ENCODE measurements around the gene OSBPL1A. TPM values are rescaled to one million over a fixed set of nuclear protein-coding genes. Genes with fewer than 3 reads are reported as not detected.

The OSBPL1A gene
- total RNA-seq, 1 experiment from 2014 or later, result 53.1 TPM

DNA sequence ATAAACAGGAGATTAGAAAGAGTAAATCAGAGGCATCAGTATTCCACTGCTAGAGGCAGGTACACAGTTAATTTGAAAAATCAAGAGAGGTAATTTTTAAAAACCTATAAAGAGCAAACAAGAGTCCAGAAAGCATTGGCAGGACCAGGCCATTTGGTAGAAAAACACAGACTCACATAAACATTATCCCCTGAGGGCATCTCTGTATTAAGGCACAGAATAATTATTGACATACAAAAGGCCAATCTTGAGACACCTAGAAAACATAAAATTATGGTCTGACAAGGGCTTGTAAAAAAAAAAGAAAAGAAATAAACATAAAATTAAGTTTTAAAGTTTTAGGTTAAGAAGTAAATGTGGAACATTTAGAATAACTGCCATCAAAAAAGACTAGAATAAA lies 120.6 kb downstream of the OSBPL1A start:
- DNase-seq (ENCODE audit: low spot score), result no peak
- TF ChIP-seq, protein P1, sequence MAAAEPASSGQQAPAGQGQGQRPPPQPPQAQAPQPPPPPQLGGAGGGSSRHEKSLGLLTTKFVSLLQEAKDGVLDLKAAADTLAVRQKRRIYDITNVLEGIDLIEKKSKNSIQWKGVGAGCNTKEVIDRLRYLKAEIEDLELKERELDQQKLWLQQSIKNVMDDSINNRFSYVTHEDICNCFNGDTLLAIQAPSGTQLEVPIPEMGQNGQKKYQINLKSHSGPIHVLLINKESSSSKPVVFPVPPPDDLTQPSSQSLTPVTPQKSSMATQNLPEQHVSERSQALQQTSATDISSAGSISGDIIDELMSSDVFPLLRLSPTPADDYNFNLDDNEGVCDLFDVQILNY (CRISPR knock-in tag; IDR thresholded peaks at IDR 0.05), result no peak
- no peak for TF ChIP-seq RELA (CRISPR knock-in tag; IDR thresholded peaks at IDR 0.05; ENCODE audit: borderline replicate concordance)
- ChIA-PET POLR2A (no interaction called here), CTCF (interaction anchor here (1.4 kb wide), 1 partner anchor 100 kb away, joined by 8 read pairs; no protein-coding TSS in a partner anchor)
- ATAC-seq, result no peak
- peaks cover 13% of the 10 kb centered on the region for H3K9me3 Mint-ChIP-seq
- peaks cover 17% of the 10 kb centered on the region for H3K36me3 Mint-ChIP-seq
- no peak overlapping the region for H3K4me3 Mint-ChIP-seq
- no peaks in the 10 kb centered on the region for H3K27me3 Mint-ChIP-seq (ENCODE audit: low read depth)
- no peak overlapping the region for H3K27ac Mint-ChIP-seq
- peaks cover 4% of the 10 kb centered on the region; the same call in 1 of the 2 replicates for H3K4me1 Mint-ChIP-seq

DNA sequence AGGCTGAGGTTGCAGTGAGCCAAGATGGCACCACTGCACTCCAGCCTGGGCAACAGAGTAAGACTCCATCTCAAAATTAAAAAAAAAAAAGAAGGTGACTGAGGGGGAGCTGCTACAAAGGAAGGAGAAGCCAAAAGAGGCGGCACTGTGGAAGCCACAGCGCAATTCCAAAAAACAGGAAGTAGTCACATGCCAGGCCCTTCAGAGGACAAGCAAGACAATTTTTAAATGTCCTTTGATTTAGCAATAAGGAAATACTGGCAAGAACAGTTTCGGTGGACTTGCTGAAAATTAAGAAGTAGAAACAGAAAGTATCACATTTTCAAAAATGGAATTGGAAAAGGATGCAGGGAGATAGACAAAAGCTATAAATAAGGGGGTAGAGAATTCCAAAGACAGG lies 122.8 kb downstream of the OSBPL1A start:
- TF ChIP-seq, protein P2, sequence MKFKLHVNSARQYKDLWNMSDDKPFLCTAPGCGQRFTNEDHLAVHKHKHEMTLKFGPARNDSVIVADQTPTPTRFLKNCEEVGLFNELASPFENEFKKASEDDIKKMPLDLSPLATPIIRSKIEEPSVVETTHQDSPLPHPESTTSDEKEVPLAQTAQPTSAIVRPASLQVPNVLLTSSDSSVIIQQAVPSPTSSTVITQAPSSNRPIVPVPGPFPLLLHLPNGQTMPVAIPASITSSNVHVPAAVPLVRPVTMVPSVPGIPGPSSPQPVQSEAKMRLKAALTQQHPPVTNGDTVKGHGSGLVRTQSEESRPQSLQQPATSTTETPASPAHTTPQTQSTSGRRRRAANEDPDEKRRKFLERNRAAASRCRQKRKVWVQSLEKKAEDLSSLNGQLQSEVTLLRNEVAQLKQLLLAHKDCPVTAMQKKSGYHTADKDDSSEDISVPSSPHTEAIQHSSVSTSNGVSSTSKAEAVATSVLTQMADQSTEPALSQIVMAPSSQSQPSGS (CRISPR knock-in tag; IDR thresholded peaks at IDR 0.05; ENCODE audit: borderline replicate concordance, low read depth), result no peak
- TF ChIP-seq TP53 (CRISPR knock-in tag; IDR thresholded peaks at IDR 0.05) (no peak), GTF2I (CRISPR knock-in tag; conservative IDR thresholded peaks at IDR 0.05) (no peak), ELF4 (CRISPR knock-in tag; IDR thresholded peaks at IDR 0.05; ENCODE audit: low read depth) (no peak), GABPB1 (CRISPR knock-in tag; IDR thresholded peaks at IDR 0.05) (no peak), ESRRA (CRISPR knock-in tag; IDR thresholded peaks at IDR 0.05; ENCODE audit: borderline replicate concordance) (no peak), IRF2 (CRISPR knock-in tag; IDR thresholded peaks at IDR 0.05; ENCODE audit: borderline replicate concordance, low read depth) (no peak), FOXJ3 (CRISPR knock-in tag; IDR thresholded peaks at IDR 0.05; ENCODE audit: borderline replicate concordance) (no peak), ZNF219 (CRISPR knock-in tag; IDR thresholded peaks at IDR 0.05; ENCODE audit: borderline replicate concordance) (no peak), SMAD4 (CRISPR knock-in tag; IDR thresholded peaks at IDR 0.05) (no peak)
- TF ChIP-seq, protein P3, sequence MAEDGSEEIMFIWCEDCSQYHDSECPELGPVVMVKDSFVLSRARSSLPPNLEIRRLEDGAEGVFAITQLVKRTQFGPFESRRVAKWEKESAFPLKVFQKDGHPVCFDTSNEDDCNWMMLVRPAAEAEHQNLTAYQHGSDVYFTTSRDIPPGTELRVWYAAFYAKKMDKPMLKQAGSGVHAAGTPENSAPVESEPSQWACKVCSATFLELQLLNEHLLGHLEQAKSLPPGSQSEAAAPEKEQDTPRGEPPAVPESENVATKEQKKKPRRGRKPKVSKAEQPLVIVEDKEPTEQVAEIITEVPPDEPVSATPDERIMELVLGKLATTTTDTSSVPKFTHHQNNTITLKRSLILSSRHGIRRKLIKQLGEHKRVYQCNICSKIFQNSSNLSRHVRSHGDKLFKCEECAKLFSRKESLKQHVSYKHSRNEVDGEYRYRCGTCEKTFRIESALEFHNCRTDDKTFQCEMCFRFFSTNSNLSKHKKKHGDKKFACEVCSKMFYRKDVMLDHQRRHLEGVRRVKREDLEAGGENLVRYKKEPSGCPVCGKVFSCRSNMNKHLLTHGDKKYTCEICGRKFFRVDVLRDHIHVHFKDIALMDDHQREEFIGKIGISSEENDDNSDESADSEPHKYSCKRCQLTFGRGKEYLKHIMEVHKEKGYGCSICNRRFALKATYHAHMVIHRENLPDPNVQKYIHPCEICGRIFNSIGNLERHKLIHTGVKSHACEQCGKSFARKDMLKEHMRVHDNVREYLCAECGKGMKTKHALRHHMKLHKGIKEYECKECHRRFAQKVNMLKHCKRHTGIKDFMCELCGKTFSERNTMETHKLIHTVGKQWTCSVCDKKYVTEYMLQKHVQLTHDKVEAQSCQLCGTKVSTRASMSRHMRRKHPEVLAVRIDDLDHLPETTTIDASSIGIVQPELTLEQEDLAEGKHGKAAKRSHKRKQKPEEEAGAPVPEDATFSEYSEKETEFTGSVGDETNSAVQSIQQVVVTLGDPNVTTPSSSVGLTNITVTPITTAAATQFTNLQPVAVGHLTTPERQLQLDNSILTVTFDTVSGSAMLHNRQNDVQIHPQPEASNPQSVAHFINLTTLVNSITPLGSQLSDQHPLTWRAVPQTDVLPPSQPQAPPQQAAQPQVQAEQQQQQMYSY (CRISPR knock-in tag; IDR thresholded peaks at IDR 0.05), result no peak
- TF ChIP-seq, protein P1 (CRISPR knock-in tag; IDR thresholded peaks at IDR 0.05), result no peak
- TF ChIP-seq, protein P4, sequence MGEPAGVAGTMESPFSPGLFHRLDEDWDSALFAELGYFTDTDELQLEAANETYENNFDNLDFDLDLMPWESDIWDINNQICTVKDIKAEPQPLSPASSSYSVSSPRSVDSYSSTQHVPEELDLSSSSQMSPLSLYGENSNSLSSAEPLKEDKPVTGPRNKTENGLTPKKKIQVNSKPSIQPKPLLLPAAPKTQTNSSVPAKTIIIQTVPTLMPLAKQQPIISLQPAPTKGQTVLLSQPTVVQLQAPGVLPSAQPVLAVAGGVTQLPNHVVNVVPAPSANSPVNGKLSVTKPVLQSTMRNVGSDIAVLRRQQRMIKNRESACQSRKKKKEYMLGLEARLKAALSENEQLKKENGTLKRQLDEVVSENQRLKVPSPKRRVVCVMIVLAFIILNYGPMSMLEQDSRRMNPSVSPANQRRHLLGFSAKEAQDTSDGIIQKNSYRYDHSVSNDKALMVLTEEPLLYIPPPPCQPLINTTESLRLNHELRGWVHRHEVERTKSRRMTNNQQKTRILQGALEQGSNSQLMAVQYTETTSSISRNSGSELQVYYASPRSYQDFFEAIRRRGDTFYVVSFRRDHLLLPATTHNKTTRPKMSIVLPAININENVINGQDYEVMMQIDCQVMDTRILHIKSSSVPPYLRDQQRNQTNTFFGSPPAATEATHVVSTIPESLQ (CRISPR knock-in tag; IDR thresholded peaks at IDR 0.05), result no peak
- TF ChIP-seq, protein P5, sequence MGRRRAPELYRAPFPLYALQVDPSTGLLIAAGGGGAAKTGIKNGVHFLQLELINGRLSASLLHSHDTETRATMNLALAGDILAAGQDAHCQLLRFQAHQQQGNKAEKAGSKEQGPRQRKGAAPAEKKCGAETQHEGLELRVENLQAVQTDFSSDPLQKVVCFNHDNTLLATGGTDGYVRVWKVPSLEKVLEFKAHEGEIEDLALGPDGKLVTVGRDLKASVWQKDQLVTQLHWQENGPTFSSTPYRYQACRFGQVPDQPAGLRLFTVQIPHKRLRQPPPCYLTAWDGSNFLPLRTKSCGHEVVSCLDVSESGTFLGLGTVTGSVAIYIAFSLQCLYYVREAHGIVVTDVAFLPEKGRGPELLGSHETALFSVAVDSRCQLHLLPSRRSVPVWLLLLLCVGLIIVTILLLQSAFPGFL (CRISPR knock-in tag; IDR thresholded peaks at IDR 0.05; ENCODE audit: borderline replicate concordance), result no peak
- TF ChIP-seq, protein P6, sequence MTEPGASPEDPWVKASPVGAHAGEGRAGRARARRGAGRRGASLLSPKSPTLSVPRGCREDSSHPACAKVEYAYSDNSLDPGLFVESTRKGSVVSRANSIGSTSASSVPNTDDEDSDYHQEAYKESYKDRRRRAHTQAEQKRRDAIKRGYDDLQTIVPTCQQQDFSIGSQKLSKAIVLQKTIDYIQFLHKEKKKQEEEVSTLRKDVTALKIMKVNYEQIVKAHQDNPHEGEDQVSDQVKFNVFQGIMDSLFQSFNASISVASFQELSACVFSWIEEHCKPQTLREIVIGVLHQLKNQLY (CRISPR knock-in tag; IDR thresholded peaks at IDR 0.05), result no peak
- H3K36me3 Mint-ChIP-seq, result no peaks in the 10 kb centered on the region
- peaks cover 15% of the 10 kb centered on the region for H3K4me1 Mint-ChIP-seq
- CTCF ChIA-PET, result interaction anchor here (0.9 kb wide), 1 partner anchor 123 kb away, joined by 3 read pairs; the partner anchor contains the start of gene OSBPL1A
- H3K27ac Mint-ChIP-seq, result no peak overlapping the region
- POLR2A ChIA-PET, result no interaction called here
- no peaks in the 10 kb centered on the region for H3K27me3 Mint-ChIP-seq (ENCODE audit: low read depth)
- no peaks in the 10 kb centered on the region for H3K9me3 Mint-ChIP-seq
- no peak overlapping the region for H3K4me3 Mint-ChIP-seq
- DNase-seq (ENCODE audit: low spot score) (no peak), ATAC-seq (no peak)

Data from WTC11 (cell line).